Muscle of arm (tissue), 12 donors: Measurements from ENCODE around the gene CPED1. TPM values are rescaled to one million over a fixed set of nuclear protein-coding genes. Genes with fewer than 3 reads are reported as not detected.

Experiments
- DNase-seq: peaks from one replicate; pipeline ENCODE4 v3.0.0-alpha.2; 2013
- polyA plus RNA-seq, 12 donors: library from polyadenylated mRNA; unstranded; fragments of 120-200 nt; gene quantifications; one replicate each; pipeline ENCODE4 v1.2.1, GENCODE V29; 2013; ENCODE audit not compliant: insufficient read length in 12 of 12

Gene CPED1
- polyA plus RNA-seq, 12 donors: 6.7 to 35.5 (median 14.5) TPM; not detected in 1

DNA sequence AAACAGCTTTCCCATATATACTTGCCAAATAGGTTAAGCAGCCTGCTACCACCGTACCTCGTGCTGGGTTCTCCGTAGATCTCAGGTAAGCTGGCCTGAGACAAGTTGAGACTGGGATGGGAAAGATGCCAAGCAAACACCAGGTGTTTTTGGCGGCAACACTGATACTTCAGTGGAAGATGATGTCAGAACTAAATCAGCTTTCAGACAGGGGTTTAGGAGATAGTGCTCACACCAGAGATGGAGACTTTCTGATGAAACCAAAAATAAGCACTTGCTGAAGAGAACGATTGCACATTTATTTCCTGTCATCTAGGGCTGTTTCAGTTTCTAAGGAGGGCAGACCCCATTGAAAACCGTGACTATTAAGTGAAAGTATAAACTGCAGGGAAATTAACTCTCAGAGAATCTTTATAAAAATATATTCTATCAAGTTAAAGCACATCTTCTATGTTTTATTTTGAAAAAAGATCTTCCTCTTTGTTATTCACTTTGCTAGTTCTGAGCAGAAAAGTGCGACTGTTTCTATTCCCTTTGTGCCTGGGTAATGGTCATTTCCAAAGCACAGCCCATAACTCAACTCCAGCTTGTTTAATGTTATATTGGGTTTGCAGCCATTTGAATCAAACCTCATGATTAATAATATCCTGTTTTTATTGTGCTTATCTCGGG is 149.9 kb downstream of the CPED1 start:
- no peak for DNase-seq

DNA sequence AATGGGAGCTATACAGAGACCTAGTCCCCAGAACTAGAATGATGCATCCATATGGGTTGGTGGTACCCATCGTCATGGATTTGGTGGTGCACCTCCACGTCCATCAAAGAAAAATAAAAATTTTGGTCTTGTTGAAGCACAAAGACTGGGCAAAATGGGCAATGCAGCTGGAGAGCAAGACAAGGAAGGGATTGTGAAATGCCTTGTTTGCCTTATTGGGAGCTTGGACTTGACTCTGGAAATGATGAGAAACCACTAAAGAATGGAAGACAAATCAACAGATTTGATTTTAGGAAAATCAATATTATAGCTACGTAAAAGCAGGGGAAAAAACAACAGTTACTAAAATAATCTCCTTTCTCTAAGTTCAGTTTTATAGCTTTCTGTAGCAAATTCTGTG is 150.9 kb downstream of the CPED1 start:
- DNase-seq: no peak

DNA sequence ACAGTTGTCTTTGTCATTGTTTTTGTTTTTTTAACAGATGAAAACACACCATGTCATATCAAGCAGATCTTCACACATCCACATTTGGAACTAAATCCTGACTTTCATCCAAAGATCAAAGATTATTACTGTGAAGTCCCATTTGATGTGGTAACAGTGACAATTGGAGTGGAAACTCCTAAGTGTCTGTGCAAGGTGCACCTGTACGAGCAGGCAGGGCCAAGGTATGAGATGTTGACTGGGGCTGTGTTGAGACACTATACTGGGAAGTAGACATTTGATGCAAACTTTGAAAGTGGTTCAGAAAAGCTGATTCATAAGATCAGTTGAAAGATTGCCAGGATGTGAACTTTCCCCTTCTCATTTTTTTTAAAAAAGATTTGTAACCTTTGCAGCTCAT is 152.3 kb downstream of the CPED1 start:
- no peak for DNase-seq

DNA sequence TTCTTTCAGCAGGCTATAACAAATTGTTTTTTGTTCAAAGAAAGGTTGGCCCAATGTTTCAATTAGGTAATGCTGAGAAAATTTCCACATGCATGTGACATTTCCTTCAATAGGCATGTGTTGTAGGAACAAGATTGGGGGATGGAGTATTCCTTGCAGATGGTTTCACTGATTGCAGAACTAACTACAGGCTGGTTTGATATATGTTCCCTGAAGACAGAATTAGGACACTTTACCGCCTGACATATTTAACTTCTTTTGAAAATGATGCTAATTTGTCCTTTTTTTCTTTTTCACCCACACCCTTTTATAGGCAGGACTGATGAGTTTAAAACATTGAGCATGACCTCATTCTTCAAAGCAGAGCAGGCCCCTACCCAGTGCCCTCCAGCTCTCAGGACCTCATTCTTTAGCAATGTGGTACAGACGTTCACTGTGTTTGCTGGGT is 163.3 kb downstream of the CPED1 start:
- DNase-seq: no peak

DNA sequence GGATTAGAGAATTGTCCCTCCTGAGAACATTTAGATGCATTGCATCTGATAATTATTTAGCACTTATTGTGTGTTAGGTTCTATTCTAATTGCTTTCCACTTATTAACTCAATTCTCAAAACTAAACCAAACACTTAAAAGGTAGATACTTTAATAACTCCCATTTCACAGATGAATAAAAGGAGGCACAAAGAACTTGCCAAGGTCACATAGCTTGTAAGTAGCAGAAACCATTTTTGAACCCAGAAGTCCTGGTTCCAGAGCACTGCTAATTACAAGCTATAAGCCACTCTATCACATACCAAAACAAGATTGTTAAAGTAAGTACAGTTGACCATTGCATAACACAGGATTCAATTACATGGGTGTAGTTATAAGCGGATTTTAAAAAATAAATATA is 164.9 kb downstream of the CPED1 start:
- DNase-seq: no peak

DNA sequence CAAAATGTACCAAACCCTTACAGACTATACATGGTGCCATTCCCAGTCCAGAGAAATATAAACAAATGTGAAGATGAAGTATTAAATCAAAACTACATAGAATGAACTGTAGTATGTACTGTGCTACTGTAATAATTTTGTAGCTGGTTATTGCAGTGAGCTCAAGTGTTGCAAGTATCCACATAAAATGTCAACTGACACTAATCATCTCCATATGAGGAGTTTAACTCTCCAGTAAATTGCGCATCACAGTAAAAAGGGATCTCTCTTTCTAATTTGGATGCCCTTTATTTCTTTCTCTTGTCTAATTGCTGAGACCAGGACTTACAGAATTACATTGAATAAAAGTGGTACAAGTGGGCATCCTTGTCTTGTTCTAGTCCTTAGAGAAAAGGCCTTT is 165.5 kb downstream of the CPED1 start:
- DNase-seq: no peak

DNA sequence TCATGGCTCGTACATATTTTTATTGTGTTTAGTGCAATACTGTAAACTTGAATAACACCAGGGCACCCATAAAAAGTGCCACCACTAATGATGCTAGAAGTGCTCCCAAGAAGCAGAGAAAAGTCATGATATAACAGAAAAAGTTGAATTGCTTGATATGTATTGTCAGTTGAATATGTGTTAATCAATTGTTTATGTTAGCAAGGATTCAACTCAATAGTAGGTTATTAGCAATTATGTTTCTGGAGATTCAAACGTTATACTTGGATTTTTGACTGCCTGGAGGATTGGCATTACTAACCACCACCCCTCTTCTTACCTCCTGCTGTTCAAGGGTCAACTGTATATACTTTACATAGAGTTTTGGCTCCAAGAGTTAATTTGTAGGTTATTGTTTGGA is 168.3 kb downstream of the CPED1 start:
- no peak for DNase-seq

DNA sequence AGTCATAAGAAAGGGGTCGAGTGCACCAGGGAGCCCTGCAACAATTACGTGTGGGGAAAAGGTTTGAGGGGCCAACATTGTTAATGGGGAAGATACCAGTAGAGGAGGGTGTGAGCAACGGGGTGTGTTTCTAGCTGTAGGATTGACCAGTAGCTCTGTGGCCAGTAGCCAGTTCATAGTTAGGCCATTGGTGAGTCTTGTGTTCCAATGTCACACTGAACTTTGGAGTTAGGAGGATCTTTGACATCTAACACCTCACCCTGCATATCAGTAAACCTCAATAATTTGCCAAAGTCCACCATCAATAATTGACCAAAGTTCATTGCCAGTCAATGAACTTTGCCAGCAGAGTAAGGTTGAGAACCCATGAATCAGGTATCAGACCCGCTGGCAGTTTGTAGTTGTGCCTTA is 168.8 kb downstream of the CPED1 start:
- DNase-seq: no peak

DNA sequence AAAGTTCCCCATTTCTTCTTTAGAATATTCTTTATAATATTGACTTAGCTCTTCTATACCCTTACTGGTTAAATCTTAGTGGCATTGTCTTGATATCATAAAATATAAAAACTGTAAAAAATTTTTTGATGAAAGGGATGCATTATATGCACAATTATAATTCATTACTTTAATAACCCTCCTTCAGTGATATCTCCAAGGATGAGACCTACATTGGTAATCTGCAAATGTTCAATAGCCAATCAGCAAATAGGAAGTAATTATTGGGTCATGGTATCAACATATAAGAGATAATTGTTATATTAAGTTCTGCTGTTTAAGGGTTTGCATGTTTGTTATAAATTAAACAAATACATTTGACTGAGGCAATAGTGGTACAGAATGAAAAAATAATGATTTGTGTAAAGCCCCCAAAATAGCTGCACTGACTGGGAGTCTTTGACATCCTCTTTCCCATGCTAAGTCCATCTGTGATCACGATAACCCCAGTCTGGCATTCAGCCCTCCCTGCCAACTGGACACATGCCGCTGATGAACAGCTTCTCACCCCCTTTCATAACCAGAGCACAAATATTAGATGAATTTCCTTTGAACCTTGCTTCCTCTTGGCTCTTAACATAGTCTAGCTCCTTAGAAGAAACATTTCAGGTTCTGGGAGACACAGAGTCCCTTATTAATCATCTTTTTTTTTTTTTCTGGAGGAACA is 169.5 kb downstream of the CPED1 start:
- no peak for DNase-seq

DNA sequence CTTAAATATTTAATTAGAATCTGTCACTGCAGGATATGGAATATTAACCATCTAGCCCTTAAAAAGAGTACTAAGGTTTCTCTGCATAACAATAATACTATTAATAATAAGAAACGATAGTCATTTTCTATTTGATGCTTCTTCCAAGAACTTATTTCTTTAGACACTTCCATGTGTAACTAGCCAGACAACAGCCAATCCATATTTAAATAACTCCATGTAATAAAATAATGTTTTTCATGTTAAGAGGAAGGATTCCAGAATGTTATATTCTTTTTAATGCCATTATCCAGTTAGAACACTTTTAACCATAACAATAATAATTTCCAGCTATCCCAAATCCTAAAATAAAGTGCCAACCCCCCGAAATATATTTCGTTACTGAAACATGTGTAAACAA is 170.2 kb downstream of the CPED1 start:
- DNase-seq: no peak

DNA sequence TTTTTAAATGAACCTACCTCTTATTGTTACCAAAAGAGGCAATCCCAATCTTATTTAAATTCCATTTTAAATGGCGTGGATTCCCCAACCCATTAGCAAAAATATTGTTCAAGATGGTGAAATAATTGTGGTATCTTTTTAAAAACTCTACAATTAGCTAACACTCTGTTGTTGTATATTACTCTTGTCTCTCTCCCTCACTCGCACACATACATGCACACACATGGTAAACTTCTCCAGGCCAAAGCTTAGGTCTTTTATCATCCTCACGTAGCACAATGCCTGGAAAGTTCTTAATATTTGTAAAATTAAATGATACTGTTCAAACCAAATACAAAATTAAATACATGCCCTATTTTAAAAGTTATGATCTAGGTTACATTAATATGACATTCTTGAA is 171.0 kb downstream of the CPED1 start:
- DNase-seq: no peak

DNA sequence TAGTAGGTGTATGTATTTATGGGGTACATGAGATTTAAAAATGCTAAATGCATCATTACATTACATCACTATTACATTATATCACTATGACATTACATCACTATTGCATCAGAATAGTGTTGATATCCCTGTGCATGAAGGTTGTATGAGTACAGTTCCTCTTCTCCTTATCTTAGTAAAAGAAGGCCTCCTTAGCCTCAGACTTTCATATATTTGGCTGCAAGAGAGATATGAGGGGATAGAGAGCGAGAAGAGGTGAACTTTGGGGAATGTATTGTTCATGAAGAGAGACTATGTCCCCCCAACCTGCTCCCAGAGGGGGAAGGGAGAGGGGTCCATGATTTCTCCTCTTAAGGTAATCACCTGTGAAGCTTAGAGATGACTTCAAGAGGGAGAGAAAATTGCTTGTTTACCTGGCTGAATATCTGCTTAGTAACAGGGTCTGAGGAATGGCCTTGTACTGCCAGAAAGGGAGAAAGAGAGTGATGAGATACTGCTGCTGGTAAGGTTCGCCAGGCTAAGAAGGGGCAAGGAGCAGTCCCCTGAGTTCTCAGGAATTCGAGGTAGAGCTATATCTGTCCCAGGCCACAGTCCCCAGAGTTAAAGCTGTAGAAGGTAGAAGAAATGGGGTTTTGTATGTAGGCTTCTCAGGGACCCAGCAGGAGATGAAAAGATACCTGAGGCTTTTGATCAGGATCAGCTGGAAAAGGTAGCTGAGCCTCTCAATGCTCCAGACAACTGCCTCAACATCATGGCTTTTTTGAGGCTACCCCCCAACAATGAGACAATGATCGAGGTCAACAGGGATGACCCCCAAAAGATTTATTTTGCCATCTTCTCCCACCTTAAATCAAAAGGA is 171.9 kb downstream of the CPED1 start:
- no peak for DNase-seq

DNA sequence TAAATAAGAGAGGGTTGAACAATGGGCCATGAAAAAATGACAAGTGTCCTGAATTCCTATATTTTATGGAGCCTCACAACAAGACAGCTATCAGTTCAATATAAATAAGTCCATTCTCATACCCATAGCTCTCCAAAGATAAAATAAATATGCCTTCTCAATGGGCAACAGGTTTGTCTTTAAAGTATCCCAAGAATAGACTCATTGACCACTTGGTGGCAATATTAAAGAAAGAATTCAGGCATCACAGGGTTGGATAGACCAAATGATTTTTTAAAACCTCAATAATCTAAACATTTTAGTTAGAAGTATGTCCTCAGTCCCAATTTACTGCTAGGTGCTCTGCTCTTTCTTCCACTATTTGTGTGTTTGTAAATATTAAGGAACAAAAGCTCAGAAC is 175.2 kb downstream of the CPED1 start:
- DNase-seq: no peak

DNA sequence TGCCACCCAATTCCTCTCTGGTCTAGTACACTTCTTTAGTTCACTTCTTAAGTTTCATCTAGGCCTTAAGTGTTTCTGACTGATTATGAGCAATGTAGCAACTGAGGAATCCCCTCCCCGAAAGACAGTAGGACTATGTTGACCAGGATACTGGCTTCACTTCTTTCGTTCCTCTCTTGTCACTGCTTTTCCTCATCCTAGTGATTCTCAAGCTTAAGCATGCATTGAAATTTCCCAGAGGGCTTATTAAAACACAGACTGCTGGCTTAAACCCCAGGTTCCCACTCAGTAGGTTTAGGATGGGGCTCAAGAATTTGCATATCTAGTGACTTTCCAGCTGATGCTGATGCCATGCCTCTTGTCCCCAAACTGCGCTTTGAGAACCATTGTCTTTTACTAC is 175.7 kb downstream of the CPED1 start:
- no peak for DNase-seq

DNA sequence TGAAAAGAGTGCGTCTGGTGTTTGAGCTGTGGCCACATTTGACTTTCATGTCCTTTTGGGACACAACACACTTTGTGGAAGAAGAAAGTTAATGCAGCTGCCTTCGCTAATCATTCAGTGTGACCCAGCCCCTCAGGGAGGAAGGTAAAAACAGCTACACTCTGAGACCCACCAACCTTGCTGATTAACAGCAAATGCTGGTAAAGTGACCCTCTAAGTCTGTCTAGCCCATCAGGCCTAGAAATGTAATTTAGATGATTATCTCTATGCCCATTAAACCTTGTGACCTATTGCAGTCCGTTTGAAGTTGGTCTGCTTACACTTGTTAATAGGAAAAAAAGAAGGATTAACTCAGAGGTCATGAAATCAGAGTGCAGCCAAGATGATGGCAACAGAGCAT is 178.4 kb downstream of the CPED1 start:
- DNase-seq: no peak

DNA sequence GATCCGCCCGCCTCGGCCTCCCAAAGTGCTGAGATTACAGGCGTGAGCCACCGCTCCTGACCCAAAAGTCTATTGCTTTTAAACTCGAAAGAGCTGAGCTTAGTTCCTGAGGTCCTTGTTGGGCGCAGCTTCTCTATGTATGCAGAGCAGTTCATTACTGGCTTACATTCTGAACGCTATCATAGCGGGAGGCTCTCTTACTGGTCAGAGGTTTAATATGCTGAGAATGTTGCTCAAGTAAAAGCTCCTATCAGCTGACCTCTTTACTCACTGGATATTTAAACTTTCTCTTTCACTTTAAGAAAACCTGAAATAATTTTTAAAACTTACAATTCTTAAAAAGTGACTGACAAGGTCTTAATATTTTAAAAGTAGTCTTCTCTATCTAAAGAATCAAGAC is 179.5 kb downstream of the CPED1 start:
- no peak for DNase-seq

DNA sequence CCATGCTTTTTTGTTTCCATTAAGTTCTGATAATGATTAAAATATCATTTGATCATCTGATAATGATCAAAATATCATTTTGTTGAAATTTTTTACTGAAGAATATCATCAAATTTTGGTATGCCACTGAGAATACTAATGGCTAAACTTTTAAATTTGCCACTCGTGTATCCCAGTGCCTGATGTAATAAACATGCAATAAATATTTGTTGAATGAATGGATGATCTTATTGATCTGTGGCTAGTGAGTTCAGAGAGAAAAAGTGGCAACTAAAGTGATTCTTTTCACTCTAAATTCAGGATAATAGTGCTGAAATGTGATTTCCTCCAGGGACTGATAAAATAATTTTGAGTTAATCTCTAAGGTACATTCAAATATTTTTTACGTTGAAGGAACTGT is 181.0 kb downstream of the CPED1 start:
- DNase-seq: no peak

DNA sequence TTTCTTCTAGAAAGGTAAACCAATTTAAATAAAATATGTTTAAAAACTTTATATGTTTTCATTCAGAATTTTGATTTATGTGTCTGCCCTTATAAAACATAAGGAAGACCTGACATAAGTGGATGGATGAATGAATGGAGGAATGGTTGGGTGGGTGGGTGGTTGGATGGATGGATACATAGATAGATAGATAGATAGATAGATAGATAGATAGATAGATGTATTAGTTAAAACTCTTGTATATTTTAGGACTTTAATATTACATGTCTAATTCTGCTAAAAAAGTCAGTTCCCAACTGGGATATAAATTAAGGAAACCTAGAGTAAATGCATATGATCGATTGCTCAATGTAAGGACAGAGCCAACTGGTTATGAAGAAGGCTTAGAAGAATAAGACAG is 184.0 kb downstream of the CPED1 start:
- no peak for DNase-seq

DNA sequence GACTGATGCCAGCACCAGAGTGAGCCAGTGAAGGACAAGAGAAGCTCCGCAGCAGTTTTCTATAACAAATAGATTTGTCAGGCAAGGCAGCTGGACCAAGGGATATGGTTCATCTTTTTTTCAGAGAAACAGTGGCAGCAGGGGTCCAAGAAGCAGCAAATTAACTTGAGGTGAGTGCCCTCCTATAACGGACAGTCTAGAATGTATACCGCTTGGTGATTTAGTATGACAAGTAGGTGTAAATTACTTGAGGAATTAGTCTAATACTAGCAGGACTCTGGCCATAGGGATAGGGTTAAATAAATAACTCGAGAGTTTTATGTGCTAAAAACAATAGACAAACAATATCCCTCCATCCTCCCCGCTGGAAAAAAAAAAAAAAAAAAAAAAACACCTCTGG is 187.3 kb downstream of the CPED1 start:
- DNase-seq: no peak

DNA sequence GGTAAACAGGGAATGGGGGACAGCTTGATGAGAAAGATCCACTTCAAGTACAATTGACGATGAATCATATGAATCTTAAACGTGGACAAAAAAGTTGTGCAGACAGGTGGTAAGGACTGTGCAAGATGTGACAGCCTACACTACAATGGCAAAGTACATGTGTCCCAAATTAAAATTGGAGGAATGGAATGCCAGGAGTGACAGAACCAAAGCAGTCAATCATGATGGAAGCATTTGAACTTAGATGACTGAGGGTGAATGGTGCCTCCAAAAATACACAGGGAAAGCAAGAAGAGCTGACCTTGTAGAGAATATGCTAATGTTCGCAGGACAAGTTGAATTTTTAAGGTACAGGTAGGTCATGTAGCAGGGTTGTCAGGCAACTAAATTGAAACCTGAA is 189.9 kb downstream of the CPED1 start:
- no peak for DNase-seq

DNA sequence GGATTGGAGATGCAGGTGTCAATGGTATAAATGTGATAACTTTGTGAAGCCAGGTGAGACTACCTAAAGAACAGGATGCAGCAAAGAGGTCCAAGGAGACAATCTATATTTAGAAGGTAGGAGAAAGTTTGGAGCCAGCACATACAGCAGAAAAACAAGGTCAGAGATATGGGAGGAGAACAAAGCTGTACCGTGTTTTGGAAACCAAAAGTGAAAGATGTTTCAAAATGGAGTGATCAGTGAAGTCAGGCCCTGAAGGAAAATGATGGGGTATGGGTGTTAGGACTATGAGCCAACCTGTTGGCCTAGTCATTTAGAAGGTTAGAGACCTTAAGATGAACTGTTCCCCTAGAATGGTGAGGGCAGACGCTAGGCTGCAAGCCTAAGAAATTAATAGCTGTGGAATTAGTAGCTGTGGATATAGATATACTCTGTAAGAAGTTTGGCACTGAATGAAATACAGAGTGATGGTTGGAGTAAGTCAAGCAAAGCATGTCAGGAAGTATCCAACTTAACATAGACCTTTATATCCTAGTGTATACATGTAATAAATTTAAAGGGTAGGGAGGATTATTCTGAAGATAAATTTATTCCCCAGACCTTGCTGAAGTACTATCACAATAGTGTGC is 190.5 kb downstream of the CPED1 start:
- DNase-seq: no peak

DNA sequence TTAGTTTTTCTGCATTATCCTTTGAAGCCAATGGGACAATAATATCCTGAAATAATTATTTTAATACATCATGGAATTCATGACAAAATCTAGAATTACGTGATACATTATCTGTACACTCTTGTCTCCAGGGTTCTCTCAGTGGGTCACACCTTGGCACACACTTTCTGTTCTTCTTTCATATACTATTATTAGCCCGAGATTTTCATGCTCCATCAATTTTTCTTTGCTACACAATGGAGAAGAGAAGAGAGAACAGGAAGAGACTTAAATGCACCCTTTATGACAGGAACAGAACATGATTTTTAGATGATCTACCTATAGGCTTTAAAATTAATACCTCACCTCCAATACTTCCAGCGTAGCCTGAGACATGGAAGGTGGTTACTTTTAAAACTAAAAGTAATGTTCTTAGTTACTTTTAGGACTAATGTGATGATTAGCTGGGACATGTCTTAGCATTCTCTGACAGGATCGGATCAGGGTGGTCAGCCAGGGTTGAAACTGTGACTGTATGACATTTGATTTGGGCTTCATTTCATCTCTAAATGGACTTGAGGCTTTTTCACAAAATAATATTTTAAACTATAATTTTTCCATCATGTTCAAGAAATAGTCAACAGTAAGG is 192.0 kb downstream of the CPED1 start:
- DNase-seq: no peak
